Measurements from ENCODE around the gene TEKT1.
"Not testable (repeated sequence)": the region's sequence is repeated elsewhere in the genome, so short reads cannot be mapped to it uniquely, and the experiment has no call there.

Gene TEKT1

DNA sequence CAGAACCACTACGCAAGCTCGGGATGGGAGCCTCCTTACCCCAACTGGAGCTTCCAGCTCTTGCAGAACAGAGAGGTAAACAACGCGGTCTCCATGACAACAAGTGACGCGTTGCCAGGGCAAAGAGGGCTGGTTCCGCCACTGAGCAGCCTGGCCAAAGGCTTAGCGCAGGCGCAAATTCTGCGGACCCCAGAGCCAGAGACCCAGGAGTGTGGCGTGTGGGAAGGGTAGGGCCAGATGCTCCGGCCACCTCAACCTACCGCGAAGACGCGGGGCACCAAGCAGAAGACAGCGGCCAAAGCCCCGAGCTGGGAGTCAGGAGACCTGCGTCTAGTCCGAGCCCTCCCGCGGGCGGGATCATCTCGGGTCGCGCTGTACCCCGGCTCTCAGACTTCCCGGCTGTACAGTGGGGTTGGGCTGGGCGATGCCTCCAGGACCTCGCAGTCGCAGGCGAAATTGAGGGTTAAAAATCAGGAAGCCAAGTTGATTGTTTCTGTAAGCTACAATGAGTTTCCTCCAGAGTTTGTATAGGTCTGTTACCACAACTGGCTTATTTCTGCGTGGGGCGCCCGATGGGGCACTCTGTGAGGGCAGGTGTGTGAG, at the start of gene TEKT1:
TSS of gene TEKT1 (minus strand) at position 69 of the 603 bp plus-strand sequence. CDS start 1,353 bp downstream, outside the sequence.
- peak; percentile 51 for DNase-seq (ENCODE audit: low spot score)

- DNase-seq (ENCODE audit: low spot score): not testable (repeated sequence)
Measured at GRCh38 chr17:6879221-6879975, 47.9 kb upstream of the TEKT1 start.

- DNase-seq (ENCODE audit: low spot score): not testable (repeated sequence)
Measured at GRCh38 chr17:6875276-6875675, 43.7 kb upstream of the TEKT1 start.

DNA sequence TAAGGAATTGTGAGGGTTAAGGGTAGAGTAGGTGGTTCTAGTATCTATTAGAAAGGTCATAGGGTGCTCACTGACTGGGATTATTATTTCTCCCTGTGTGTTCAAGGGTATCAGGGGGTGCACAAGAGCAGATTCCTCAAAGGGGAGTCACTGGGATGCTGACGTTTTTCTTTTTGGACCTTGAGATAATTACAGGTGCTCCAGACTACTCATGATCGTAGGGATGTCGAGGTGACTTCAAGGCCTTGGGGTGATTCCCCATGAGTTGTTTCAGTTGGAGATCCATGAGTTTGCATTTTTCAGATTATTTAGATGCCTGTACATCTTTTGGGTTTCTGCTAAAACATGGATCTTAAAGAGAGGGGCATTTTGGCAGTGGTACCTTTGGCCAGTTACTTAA, 41.4 kb upstream of the TEKT1 start:
- no peak for DNase-seq (ENCODE audit: low spot score)

DNA sequence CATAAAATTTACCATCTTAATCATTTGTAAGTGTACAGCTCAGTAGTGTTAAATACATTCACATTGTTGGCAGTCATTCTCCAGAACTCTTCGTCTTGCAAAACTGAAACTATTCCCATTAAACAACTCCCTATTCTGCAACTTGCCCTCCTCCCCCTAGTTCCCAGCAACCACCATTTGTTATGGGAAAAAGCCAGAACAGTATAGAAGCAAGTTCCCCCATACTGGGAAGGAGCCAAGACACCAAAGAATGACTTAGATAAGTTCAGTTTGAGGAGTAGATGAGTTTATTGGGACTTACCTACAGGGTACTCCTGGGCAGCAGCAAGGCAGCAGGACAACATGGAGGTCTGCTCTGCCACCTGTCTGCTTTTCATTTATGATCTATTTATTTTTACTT, 39.3 kb upstream of the TEKT1 start:
- no peak for DNase-seq (ENCODE audit: low spot score)

DNA sequence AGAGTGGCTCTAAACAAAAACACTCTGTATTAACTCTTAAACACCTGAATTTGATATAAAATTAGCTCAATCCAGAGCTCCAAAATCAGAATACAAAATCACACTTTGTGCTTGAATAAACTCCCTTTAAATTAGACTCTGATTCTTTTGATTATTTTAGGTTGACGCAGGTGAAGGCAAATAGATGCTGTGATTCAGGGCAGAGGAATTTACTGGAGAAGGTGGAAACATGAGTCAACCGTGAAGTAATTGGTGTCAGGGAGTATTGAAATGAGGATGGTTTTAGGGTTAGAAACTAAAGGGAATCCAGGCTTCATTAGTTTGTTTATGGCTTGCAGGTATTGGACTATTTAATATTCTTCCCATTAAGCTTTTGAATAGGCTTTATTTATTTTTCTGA, 37.1 kb upstream of the TEKT1 start:
- DNase-seq (ENCODE audit: low spot score): no peak

DNA sequence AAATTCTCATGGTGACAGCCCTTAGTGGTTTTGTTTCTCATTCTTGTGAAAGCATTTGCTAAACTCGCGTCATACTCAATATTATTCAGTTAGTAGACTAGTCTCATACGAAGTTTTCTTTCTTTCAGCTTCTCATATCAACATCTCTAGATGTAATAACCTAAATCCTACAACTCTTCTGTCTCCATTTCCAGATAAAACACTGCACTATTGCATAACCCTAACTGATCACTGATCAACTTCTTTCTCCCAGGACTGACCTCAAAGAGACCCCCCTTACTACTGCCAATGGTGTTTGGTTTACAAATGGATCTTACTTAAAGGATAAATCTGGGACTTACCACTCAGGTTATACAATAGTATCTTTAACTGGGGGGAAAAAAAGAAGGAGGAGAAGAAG, 36.3 kb upstream of the TEKT1 start:
- DNase-seq (ENCODE audit: low spot score): no peak

DNA sequence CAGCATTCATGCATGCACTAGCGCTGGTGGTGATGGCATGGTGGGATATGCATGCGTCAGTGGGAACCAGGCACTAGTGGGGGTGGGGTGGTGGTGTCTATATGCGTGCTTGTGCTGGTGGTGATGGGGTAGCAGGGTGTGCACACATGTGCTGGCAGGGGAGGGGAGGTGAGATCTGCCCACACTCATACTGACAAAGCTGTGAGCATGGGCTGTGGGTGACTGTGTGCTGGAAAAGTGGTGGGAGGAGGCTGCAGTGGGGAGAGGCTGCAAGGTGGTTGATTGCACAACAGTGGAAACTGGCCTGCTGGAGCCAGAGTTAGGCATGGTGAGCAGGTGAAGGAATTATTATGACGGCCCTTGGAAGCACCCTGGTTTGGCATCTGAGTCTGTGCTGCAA, 31.3 kb upstream of the TEKT1 start:
- DNase-seq (ENCODE audit: low spot score): no peak

DNA sequence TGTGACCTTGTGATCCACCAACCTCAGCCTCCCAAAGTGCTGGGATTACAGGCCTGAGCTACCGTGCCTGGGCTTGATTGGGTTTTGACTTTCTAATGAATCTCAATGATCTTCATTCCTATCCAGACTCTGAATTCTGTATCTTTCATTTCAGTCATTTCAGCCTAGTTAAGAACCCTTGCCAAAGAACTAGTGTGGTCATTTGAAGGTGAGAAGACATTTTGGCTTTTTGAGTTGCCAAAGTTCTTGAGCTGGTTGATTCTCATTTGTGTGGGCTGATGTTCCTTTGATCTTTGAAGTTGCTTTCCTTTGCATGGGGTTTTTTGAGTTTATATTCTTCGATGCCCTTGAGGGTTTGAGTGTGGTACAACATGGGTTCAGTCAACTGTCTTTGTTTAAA, 30.6 kb upstream of the TEKT1 start:
- DNase-seq (ENCODE audit: low spot score): no peak

GRCh38 chr17:6857904-6858303, 26.4 kb upstream of the TEKT1 start:
- no peak for DNase-seq (ENCODE audit: low spot score)

DNA sequence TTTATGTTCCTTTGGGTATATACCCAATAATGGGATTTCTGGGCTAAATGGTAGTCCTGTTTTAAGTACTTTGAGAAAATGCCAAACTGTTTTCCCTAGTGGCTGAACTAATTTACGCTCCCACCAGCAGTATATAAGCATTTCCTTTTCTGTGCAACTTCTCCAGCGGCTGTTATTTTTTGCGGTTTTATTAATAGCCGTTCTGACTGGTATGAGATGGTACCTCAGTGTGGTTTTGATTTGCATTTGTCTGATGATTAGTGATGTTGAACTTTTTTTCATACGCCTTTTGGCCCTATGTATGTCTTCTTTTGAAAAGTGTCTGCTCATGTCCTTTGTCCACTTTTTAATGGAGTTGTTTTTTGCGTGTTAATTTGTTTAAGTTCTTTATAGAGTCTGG, 25.8 kb upstream of the TEKT1 start:
- DNase-seq (ENCODE audit: low spot score): no peak

GRCh38 chr17:6856051-6856450, 24.5 kb upstream of the TEKT1 start:
- DNase-seq (ENCODE audit: low spot score): no peak

- DNase-seq (ENCODE audit: low spot score): peak; percentile 12
Measured at GRCh38 chr17:6853764-6854442, 22.4 kb upstream of the TEKT1 start.

GRCh38 chr17:6848545-6849179, 17.1 kb upstream of the TEKT1 start:
- not testable (repeated sequence) for DNase-seq (ENCODE audit: low spot score)

DNA sequence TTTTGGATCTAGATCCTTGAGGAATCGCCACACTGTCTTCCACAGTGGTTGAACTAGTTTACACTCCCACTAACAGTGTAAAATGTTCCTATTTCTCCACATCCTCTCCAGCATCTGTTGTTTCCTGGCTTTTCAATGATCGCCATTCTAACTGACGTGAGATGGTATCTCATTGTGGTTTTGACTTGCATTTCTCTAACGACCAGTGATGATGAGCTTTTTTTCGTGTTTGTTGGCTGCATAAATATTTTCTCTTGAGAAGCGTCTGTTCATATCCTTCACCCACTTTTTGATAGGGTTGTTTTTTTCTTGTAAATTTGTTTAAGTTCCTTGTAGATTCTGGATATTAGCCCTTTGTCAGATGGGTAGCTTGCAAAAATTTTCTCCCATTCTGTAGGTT, 14.6 kb upstream of the TEKT1 start:
- DNase-seq (ENCODE audit: low spot score): not testable (repeated sequence)

GRCh38 chr17:6844406-6844805, 12.9 kb upstream of the TEKT1 start:
- not testable (repeated sequence) for DNase-seq (ENCODE audit: low spot score)

- DNase-seq (ENCODE audit: low spot score): peak; percentile 30
Measured at GRCh38 chr17:6843241-6843880, 11.8 kb upstream of the TEKT1 start.

GRCh38 chr17:6841769-6842168, 10.2 kb upstream of the TEKT1 start:
- DNase-seq (ENCODE audit: low spot score): not testable (repeated sequence)

DNA sequence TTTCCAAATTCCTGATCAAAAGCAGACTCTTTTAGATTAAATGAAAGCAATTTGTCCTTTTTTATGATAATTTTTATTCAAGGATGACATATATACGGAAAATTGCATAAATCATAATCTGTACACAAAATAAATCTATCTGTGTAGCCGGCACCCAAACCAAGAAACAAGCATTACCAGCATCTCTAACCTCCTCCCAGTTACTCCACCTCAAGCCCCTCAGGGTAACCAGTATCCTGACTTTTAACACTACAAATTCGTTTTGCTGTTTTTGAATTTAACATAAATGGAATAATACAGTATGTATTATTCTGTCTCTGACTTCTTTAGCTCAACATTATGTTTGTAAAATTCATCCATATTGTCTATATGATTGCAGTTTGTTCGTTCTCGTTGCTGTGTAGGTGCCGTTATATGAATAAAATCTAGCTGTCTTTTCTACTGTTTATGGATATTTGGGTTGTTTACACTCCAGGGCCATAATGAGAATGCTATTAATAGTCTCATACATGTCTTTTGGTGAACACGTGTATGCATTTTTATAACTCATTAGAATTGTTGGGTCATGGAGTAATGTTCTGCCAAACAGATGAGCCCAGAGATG, 1.0 kb downstream of the TEKT1 start:
- no peak for DNase-seq (ENCODE audit: low spot score)

DNA sequence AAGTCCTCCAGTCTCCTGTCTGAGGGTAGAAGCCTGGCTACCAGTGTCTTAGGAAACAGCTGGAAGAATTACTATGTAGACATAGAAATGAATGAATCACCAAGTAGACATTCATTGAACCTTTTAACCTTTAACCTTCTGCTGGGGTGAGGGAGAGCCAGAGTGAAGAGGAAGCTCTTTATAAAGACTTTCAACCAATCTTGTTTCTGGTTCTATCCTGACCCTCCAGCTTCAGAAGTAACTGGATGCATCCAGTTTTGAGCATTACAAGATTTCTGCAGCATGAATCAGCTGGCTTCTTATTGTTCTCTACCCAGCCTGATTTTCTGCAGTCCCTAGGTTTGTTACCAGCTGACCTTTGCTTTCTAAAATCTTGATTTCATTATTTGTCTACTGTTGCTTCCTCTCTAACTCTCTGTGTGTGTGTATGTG, 8.5 kb downstream of the TEKT1 start:
- no peak for DNase-seq (ENCODE audit: low spot score)

- no peak for DNase-seq (ENCODE audit: low spot score)
Measured at GRCh38 chr17:6818938-6819337, 12.6 kb downstream of the TEKT1 start.

- DNase-seq (ENCODE audit: low spot score): not testable (repeated sequence)
Measured at GRCh38 chr17:6816368-6816767, 15.2 kb downstream of the TEKT1 start.

Measured in CD4-positive, alpha-beta T cell treated with Interleukin-6 at 100 ng/mL for 8 hours (primary cell).